ENCODE data around the gene MMP14.

Gene MMP14

GRCh38 chr14:22864979-22865378, 28.6 kb downstream of the MMP14 start:
- TF ChIP-seq, protein P1, sequence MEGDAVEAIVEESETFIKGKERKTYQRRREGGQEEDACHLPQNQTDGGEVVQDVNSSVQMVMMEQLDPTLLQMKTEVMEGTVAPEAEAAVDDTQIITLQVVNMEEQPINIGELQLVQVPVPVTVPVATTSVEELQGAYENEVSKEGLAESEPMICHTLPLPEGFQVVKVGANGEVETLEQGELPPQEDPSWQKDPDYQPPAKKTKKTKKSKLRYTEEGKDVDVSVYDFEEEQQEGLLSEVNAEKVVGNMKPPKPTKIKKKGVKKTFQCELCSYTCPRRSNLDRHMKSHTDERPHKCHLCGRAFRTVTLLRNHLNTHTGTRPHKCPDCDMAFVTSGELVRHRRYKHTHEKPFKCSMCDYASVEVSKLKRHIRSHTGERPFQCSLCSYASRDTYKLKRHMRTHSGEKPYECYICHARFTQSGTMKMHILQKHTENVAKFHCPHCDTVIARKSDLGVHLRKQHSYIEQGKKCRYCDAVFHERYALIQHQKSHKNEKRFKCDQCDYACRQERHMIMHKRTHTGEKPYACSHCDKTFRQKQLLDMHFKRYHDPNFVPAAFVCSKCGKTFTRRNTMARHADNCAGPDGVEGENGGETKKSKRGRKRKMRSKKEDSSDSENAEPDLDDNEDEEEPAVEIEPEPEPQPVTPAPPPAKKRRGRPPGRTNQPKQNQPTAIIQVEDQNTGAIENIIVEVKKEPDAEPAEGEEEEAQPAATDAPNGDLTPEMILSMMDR (IDR thresholded peaks at IDR 0.05; ENCODE audit: low read depth, low read length, missing control alignments), result no peak
- H3K4me3 ChIP-seq (replicated peaks; ENCODE audit: low read depth, low read length), result no peak overlapping the region
- DNase-seq (ENCODE audit: extremely low read depth, low read depth), result no peak

DNA sequence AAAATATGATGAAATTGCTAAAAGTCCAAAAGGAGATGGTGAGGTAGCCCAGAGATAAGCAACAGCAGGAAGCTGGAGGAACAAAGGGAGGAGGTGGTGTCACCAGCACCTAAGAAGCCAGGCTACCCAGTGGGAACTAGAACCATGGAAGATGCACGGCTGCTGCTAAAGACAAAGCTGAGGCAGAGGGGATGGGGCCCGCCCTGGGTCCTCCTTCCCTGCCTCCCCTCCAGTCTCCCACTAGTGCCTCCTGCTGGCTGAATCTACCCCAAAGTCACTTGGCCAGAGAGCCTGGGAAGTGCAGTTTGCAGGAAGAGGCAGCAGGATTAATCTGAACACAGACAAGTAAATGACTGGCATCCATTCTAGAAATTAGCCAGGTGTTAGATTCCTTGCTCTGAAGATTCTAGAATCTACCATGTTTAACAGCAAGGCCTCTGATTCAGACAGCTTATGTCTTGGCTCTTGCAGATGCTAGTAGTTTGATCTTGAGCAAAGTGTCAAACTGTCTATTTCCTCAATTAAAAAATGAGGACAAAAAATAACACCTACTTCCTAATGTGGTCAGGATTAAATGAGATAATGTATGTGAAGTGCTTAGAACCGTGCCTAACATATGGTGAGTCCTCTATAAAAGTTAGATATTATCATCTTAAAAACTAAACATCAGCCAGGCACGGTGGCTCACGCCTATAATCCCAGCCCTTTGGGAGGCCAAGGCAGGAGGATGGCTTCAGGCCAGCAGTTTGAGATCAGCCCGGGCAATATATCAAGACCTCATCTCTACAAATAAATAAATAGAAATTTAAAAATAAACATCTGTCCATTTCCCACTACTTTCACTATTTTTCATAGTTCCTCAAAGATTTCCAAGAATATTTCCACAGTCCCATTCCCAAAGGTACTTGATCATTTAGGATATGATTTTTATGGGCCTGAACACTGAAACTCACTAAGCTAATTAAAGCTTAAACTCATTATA, 29.3 kb downstream of the MMP14 start:
- TF ChIP-seq, protein P1 (IDR thresholded peaks at IDR 0.05; ENCODE audit: low read depth, low read length, missing control alignments), result peak; percentile 40
- H3K4me3 ChIP-seq (replicated peaks; ENCODE audit: low read depth, low read length), result no peak overlapping the region
- DNase-seq (ENCODE audit: extremely low read depth, low read depth), result no peak

- no peak for DNase-seq (ENCODE audit: extremely low read depth, low read depth)
- TF ChIP-seq, protein P1 (IDR thresholded peaks at IDR 0.05; ENCODE audit: low read depth, low read length, missing control alignments), result no peak
- H3K4me3 ChIP-seq (replicated peaks; ENCODE audit: low read depth, low read length), result no peak overlapping the region
Observed at GRCh38 chr14:22866874-22867273, 30.5 kb downstream of the MMP14 start.

- TF ChIP-seq, protein P1 (IDR thresholded peaks at IDR 0.05; ENCODE audit: low read depth, low read length, missing control alignments), result no peak
- H3K4me3 ChIP-seq (replicated peaks; ENCODE audit: low read depth, low read length), result peak overlapping the region; percentile 71
- no peak for DNase-seq (ENCODE audit: extremely low read depth, low read depth)
Observed at GRCh38 chr14:22870811-22871223, 34.4 kb downstream of the MMP14 start.

DNA sequence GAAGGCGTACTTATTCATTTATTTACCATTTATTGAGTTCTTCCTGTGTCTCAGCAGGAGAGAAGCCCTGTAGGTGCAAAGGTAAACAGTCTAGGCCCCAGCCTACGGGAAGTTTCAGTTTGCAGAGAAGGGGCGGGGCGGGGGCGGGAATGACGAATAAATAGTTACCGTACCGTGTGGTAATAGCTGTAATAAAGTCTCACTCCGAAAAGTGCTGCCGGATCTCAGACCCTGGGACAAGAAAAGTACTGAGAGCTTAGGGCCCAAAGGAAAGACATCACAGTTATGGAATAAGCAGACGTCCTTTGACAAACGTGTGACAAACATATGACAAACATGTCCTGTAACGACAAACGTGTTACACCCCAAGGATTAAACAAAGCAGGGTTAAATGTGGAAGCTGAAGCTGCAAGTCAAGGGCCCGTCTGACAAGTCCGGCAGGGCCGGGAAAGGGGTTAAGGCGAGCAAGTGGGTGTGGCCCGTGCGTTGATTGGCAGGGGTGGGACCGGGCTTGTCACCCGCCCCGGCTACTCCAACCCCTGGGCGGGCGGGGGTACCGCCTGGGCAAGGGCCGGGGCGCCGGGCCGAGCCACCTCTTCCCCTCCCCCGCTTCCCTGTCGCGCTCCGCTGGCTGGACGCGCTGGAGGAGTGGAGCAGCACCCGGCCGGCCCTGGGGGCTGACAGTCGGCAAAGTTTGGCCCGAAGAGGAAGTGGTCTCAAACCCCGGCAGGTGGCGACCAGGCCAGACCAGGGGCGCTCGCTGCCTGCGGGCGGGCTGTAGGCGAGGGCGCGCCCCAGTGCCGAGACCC, 35.0 kb downstream of the MMP14 start, which contains the start of gene LRP10:
LRP10 (plus strand) TSS at position 517 of the 809 bp plus-strand sequence. CDS start 564 bp downstream, outside the sequence.
- TF ChIP-seq, protein P1 (IDR thresholded peaks at IDR 0.05; ENCODE audit: low read depth, low read length, missing control alignments), result no peak
- no peak for DNase-seq (ENCODE audit: extremely low read depth, low read depth)

DNA sequence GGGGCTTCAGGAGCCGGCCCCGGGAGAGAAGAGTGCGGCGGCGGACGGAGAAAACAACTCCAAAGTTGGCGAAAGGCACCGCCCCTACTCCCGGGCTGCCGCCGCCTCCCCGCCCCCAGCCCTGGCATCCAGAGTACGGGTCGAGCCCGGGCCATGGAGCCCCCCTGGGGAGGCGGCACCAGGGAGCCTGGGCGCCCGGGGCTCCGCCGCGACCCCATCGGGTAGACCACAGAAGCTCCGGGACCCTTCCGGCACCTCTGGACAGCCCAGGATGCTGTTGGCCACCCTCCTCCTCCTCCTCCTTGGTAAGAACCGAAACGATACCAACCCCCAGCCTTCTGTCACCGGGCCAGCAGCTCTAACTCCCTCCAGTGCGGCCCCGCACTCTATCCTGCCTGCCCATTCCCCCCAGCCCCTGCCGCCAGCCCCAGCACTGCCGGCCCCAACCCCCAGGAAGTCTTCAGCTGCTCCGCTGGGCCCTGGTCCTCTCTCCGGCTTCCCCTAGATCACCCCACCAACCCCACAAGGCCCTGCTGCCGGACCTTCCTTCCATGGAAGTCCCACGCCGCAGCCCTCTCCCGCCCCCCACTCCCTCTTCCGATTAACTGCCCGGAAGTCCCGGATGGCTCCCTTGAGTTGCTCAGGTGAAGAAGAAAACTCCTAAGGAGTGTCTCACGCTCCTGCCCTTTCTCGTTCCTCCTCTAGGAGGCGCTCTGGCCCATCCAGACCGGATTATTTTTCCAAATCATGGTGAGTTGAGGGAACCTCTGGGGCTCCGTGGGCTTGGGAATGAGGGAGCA, 35.8 kb downstream of the MMP14 start:
- H3K4me3 ChIP-seq (replicated peaks; ENCODE audit: low read depth, low read length), result peak overlapping the region; percentile 71
- TF ChIP-seq, protein P1 (IDR thresholded peaks at IDR 0.05; ENCODE audit: low read depth, low read length, missing control alignments), result peak; percentile 96

More for the DNA sequence above, 35.0 kb downstream of the MMP14 start, which contains the start of gene LRP10:
- H3K4me3 ChIP-seq (replicated peaks; ENCODE audit: low read depth, low read length), result peak within 1 kb of the TSS; percentile 71

More for the DNA sequence above, 35.8 kb downstream of the MMP14 start:
- DNase-seq (ENCODE audit: extremely low read depth, low read depth), result no peak

Measured in HFF-Myc (cell line).